Keratinocyte (primary cell): ENCODE measurements around the gene DCAF15. TPM values are rescaled to one million over a fixed set of nuclear protein-coding genes. Genes with fewer than 3 reads are reported as not detected.

Source experiments
- DNase-seq: peaks from one replicate; pipeline ENCODE4 v3.0.0-alpha.2; 2011; ENCODE audit warnings: low read depth, missing footprints, low spot score
- FAIRE-seq: peaks from 2 replicates; lab custom pipeline; 2011; peaks lifted over from hg19 to GRCh38; lab: Jason Lieb, UNC
- H2AFZ ChIP-seq: 2 replicates; pipeline ENCODE4 v1.6.0; 2012; ENCODE audit warnings: low read length, control low read depth, inconsistent platforms; ENCODE audit not compliant: control insufficient read depth
- H3K27ac ChIP-seq: 2 replicates; pipeline ENCODE4 v1.5.1; 2011; ENCODE audit warnings: low read length; ENCODE audit not compliant: control insufficient read depth, insufficient read depth
- H3K27me3 ChIP-seq: 3 replicates; pipeline ENCODE4 v1.6.0; 2011; ENCODE audit warnings: low read length; ENCODE audit not compliant: control insufficient read depth, insufficient read depth; ENCODE audit errors: extremely low read depth
- H3K36me3 ChIP-seq, 2 experiments: 2 replicates in 1 of 2; 3 replicates in 1 of 2; pipeline ENCODE4 v1.5.1; 2011; ENCODE audit warnings: low read length in 2 of 2, mild to moderate bottlenecking in 1 of 2; ENCODE audit not compliant: control insufficient read depth in 2 of 2, insufficient read depth in 2 of 2; ENCODE audit errors: extremely low read depth in 1 of 2
- H3K4me1 ChIP-seq: 3 replicates; pipeline ENCODE4 v1.5.1; 2011; ENCODE audit warnings: low read length; ENCODE audit not compliant: control insufficient read depth, insufficient read depth; ENCODE audit errors: extremely low read depth
- H3K4me2 ChIP-seq: 3 replicates; pipeline ENCODE4 v1.6.0; 2011; ENCODE audit warnings: low read depth, low read length; ENCODE audit not compliant: control insufficient read depth, insufficient read depth; ENCODE audit errors: extremely low read depth
- H3K4me3 ChIP-seq, 3 experiments: fragments of 200-600 bp in 1 of 3; sonication (generic) in 1 of 3; 2 replicates in 2 of 3; 3 replicates in 1 of 3; pipeline ENCODE4 v1.5.1; 2011 to 2016; ENCODE audit warnings: low read length in 3 of 3, mild to moderate bottlenecking in 3 of 3, control low read depth in 2 of 3, inconsistent platforms in 1 of 3, low read depth in 1 of 3, mixed read lengths in 1 of 3, mixed run types in 1 of 3, moderate library complexity in 1 of 3; ENCODE audit not compliant: control insufficient read depth in 2 of 3, insufficient read depth in 2 of 3; ENCODE audit errors: extremely low read depth in 1 of 3
- H3K79me2 ChIP-seq: 2 replicates; pipeline ENCODE4 v1.6.0; 2012; ENCODE audit warnings: low read length; ENCODE audit not compliant: control insufficient read depth, insufficient read depth
- H3K9ac ChIP-seq: 3 replicates; pipeline ENCODE4 v1.6.0; 2011; ENCODE audit warnings: low read length; ENCODE audit not compliant: control insufficient read depth, insufficient read depth; ENCODE audit errors: extremely low read depth
- H3K9me1 ChIP-seq: 3 replicates; pipeline ENCODE4 v1.6.0; 2011; ENCODE audit warnings: low read length; ENCODE audit not compliant: control insufficient read depth, insufficient read depth; ENCODE audit errors: extremely low read depth
- H3K9me3 ChIP-seq: 2 replicates; pipeline ENCODE4 v1.5.1; 2012; ENCODE audit warnings: low read depth, low read length; ENCODE audit not compliant: control insufficient read depth
- H4K20me1 ChIP-seq: 3 replicates; pipeline ENCODE4 v1.6.0; 2011; ENCODE audit warnings: low read length; ENCODE audit not compliant: control insufficient read depth, insufficient read depth; ENCODE audit errors: extremely low read depth
- CTCF ChIP-seq, 3 experiments: IDR thresholded peaks in 1 of 3; conservative IDR thresholded peaks in 1 of 3; optimal IDR thresholded peaks in 1 of 3; 2 replicates in 2 of 3; 3 replicates in 1 of 3; pipeline versions ENCODE3 to v1.5.1; 2011; ENCODE audit warnings: low read length in 3 of 3, mild to moderate bottlenecking in 3 of 3, moderate library complexity in 2 of 3, control low read depth in 1 of 3, inconsistent platforms in 1 of 3; ENCODE audit not compliant: insufficient read depth in 2 of 3; ENCODE audit errors: extremely low read depth in 1 of 3
- EZH2 ChIP-seq: IDR thresholded peaks from one replicate; pipeline ENCODE4 v1.6.1; 2012; ENCODE audit warnings: inconsistent platforms, mild to moderate bottlenecking, low read length, moderate library complexity
- dilution Hi-C: fragments of 300-500 bp; cut with MboI; formaldehyde crosslinking; loops from one replicate; pipeline ENCODE4 v1.7.0; 2020; ENCODE audit warnings: low sequenced_read_pairs; ENCODE audit not compliant: extremely low pct_ligation_motif_present
- polyA plus RNA-seq, 5 experiments: library from polyadenylated mRNA; depleted of rRNA in 3 of 5; stranded (reverse) in 3 of 5; stranded (forward) in 1 of 5; unstranded in 1 of 5; fragments of >200 nt; gene quantifications; 1 replicate in 1 of 5; 2 replicates in 3 of 5; 3 replicates in 1 of 5; pipeline versions ENCODE4 v1.2.1 to v1.2.3, GENCODE V29; 2011 to 2012; ENCODE audit warnings: missing spikeins in 2 of 5, low read depth in 1 of 5, low replicate concordance in 1 of 5

DCAF15 gene
- polyA plus RNA-seq, 1 donor (not counting 4 experiments of a cell fraction or from before 2014, with no cell fraction given) = 15.1 TPM

- no peak overlapping the region for H3K4me2 ChIP-seq
- H3K4me3 ChIP-seq = no peak overlapping the region
- peaks cover 19% of the 10 kb centered on the region for H3K79me2 ChIP-seq
- FAIRE-seq = no peak
- no peak for DNase-seq
- H3K9me3 ChIP-seq = no peaks in the 10 kb centered on the region
- peaks cover 32 to 36% of the 10 kb centered on the region in 2 experiments for H3K36me3 ChIP-seq
- H4K20me1 ChIP-seq = no peaks in the 10 kb centered on the region
- dilution Hi-C loops = no loop called here
- H2AFZ ChIP-seq = no peak overlapping the region
- TF ChIP-seq CTCF (optimal IDR thresholded peaks at IDR 0.05 in 1 of 3, IDR thresholded peaks at IDR 0.05 in 1 of 3, conservative IDR thresholded peaks at IDR 0.05 in 1 of 3; ENCODE audit: extremely low read depth in 1 of 3, insufficient read depth in 2 of 3, low read length in 3 of 3) = no peak
- TF ChIP-seq EZH2 = no peak
- H3K9ac ChIP-seq = no peak overlapping the region
- no peaks in the 10 kb centered on the region for H3K9me1 ChIP-seq
- H3K27ac ChIP-seq = no peak overlapping the region
- peaks cover 9% of the 10 kb centered on the region for H3K4me1 ChIP-seq
- no peaks in the 10 kb centered on the region for H3K27me3 ChIP-seq
These were observed 4.7 kb downstream of the DCAF15 start for GRCh38 chr19:13957051-13957450.

GRCh38 chr19:13958043-13958442 lies 5.7 kb downstream of the DCAF15 start:
- peaks cover 32 to 36% of the 10 kb centered on the region in 2 experiments for H3K36me3 ChIP-seq
- no peak overlapping the region for H2AFZ ChIP-seq
- no peak for TF ChIP-seq CTCF (optimal IDR thresholded peaks at IDR 0.05 in 1 of 3, IDR thresholded peaks at IDR 0.05 in 1 of 3, conservative IDR thresholded peaks at IDR 0.05 in 1 of 3; ENCODE audit: extremely low read depth in 1 of 3, insufficient read depth in 2 of 3, low read length in 3 of 3)
- TF ChIP-seq EZH2 = no peak
- no peak for DNase-seq
- no peaks in the 10 kb centered on the region for H3K27me3 ChIP-seq
- peaks cover 8% of the 10 kb centered on the region for H3K4me1 ChIP-seq
- no peak overlapping the region for H3K9ac ChIP-seq
- no peaks in the 10 kb centered on the region for H3K9me3 ChIP-seq
- no peak overlapping the region for H3K4me2 ChIP-seq
- H3K27ac ChIP-seq = no peak overlapping the region
- no peak for FAIRE-seq
- H3K9me1 ChIP-seq = no peaks in the 10 kb centered on the region
- H3K4me3 ChIP-seq = no peak overlapping the region
- H4K20me1 ChIP-seq = no peaks in the 10 kb centered on the region
- dilution Hi-C loops = no loop called here
- H3K79me2 ChIP-seq = peaks cover 16% of the 10 kb centered on the region
